IMR-90 (cell line): Measurements from ENCODE around the gene UNK.

Source experiments
- RCOR1 ChIP-seq: IDR thresholded peaks from 2 replicates; pipeline ENCODE4 v1.6.1; 2012; ENCODE audit warnings: mild to moderate bottlenecking, low read length, improper control_type of control experiment; ENCODE audit not compliant: insufficient replicate concordance
- TF ChIP-seq, protein P1 (sequence below): conservative IDR thresholded peaks from 2 replicates; pipeline ENCODE4 v1.5.1; 2012; ENCODE audit warnings: mild to moderate bottlenecking, low read depth, low read length, improper control_type of control experiment

DNA sequence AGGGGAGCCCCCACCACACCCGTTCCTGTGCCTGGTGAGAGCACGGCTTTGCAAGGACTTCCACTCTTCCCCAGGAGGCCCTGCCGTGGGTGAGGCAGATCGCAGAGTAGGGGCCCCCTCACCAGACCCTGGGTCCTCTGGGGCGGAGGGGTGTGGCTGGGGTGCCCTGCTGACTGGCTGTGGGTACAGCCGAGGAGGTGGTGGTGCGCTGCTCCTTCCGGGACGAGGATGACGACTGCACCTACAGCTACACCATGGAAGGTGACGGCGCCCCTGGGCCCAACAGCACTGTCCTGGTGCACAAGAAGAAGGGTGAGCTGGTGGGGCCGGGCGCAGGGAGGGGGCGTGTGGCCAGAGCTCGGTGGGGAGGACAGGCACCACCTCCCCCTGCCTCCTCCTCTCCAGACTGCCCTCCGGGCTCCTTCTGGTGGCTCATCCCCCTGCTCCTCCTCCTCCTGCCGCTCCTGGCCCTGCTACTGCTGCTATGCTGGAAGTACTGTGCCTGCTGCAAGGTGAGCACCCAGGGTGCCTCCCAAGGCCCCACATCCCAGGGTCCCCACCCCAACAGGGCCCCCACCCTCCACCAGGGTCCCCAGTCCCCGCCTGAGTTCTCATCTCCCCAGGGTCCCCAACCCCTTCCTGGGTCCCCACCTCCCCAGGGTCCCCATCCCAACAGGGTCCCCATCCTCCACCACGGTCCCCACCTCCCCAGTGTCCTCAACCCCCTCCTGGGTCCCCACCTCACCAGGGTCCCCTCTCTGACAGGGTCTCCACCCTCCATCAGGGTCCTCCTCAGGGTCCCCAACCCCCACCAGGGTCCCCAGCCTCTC is 47.3 kb upstream of the UNK start:
- no peak for TF ChIP-seq RCOR1
- TF ChIP-seq, protein P1, sequence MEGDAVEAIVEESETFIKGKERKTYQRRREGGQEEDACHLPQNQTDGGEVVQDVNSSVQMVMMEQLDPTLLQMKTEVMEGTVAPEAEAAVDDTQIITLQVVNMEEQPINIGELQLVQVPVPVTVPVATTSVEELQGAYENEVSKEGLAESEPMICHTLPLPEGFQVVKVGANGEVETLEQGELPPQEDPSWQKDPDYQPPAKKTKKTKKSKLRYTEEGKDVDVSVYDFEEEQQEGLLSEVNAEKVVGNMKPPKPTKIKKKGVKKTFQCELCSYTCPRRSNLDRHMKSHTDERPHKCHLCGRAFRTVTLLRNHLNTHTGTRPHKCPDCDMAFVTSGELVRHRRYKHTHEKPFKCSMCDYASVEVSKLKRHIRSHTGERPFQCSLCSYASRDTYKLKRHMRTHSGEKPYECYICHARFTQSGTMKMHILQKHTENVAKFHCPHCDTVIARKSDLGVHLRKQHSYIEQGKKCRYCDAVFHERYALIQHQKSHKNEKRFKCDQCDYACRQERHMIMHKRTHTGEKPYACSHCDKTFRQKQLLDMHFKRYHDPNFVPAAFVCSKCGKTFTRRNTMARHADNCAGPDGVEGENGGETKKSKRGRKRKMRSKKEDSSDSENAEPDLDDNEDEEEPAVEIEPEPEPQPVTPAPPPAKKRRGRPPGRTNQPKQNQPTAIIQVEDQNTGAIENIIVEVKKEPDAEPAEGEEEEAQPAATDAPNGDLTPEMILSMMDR: no peak
